Gastroesophageal sphincter (tissue), 4 donors: Measurements from ENCODE around the gene GID4. TPM values are rescaled to one million over a fixed set of nuclear protein-coding genes. Genes with fewer than 3 reads are reported as not detected.
"Not testable (repeated sequence)": the region's sequence is repeated elsewhere in the genome, so short reads cannot be mapped to it uniquely, and the experiment has no call there.

Experiments
- ATAC-seq: fragments of 150-250 bp; one replicate; pipeline ENCODE4 v1.9.1; 2016; ENCODE audit warnings: mild to moderate bottlenecking, moderate library complexity
- H3K27ac ChIP-seq, 4 donors: fragments of 200-600 bp; sonication (generic) in 3 of 4; 1 replicate in 3 of 4; 2 replicates in 1 of 4; pipeline ENCODE4 v1.5.1; 2016 to 2019
- H3K27me3 ChIP-seq: fragments of 200-600 bp; sonication (generic); one replicate; pipeline ENCODE4 v1.5.1; 2019
- H3K36me3 ChIP-seq, 2 donors: fragments of 200-600 bp; sonication (generic); one replicate each; pipeline ENCODE4 v1.5.1; 2019; ENCODE audit warnings: control low read depth in 1 of 2
- H3K4me1 ChIP-seq, 3 donors: fragments of 200-600 bp; sonication (generic); 1 replicate in 2 of 3; 2 replicates in 1 of 3; pipeline ENCODE4 v1.5.1; 2016 to 2019; ENCODE audit warnings: control low read depth in 2 of 3
- H3K4me3 ChIP-seq, 2 donors: fragments of 200-600 bp; sonication (generic); one replicate each; pipeline ENCODE4 v1.5.1; 2019; ENCODE audit warnings: mild to moderate bottlenecking in 1 of 2, moderate library complexity in 1 of 2
- H3K9me3 ChIP-seq, 3 donors: fragments of 200-600 bp; sonication (generic); one replicate each; pipeline ENCODE4 v1.5.1; 2017 to 2019; ENCODE audit warnings: control low read depth in 2 of 3
- EP300 ChIP-seq: sonication (generic); formaldehyde crosslinking; IDR thresholded peaks from one replicate; pipeline ENCODE4 v1.6.1; 2017; ENCODE audit warnings: antibody characterized with exemption, mild to moderate bottlenecking
- POLR2A ChIP-seq, 2 donors: fragments of 450-650 bp; IDR thresholded peaks; one replicate each; pipeline ENCODE4 v1.6.1; 2017; ENCODE audit warnings: antibody characterized with exemption in 2 of 2, mild to moderate bottlenecking in 2 of 2, moderate library complexity in 1 of 2
- POLR2AphosphoS5 ChIP-seq: sonication (generic); formaldehyde crosslinking; IDR thresholded peaks from one replicate; pipeline ENCODE4 v1.6.1; 2017; ENCODE audit warnings: antibody characterized with exemption
- WGBS, 2 donors: methylation state at CpG; one replicate each; pipeline ENCODE4 v1.1.5; 2018; ENCODE audit warnings: low coverage in 1 of 2; 5-methylcytosine and 5-hydroxymethylcytosine counted together
- total RNA-seq, 4 donors: library from RNA; depleted of rRNA; stranded (reverse); fragments of >200 nt; gene quantifications; one replicate each; pipeline ENCODE4 v1.1.0, GENCODE V29; 2016
- TF ChIP-seq, protein P1 (sequence below), 4 experiments: fragments of 200-600 bp in 2 of 4; fragments of 450-650 bp in 2 of 4; sonication (generic) in 1 of 4; IDR thresholded peaks; one replicate each; pipeline ENCODE4 v1.5.1; 2017 to 2019; ENCODE audit warnings: antibody characterized with exemption in 4 of 4, mild to moderate bottlenecking in 2 of 4, moderate library complexity in 2 of 4

GID4 gene
- total RNA-seq, 4 donors from 2014 or later, result 22.8 to 44.8 (median 33.9) TPM

GRCh38 chr17:17994271-17995069 is 44.7 kb upstream of the GID4 start:
- H3K4me1 ChIP-seq, result no peaks in the 10 kb centered on the region
- H3K36me3 ChIP-seq, result peaks cover 0 to under 1% of the 10 kb centered on the region in 2 donors
- ATAC-seq, result no peak
- no peaks in the 10 kb centered on the region for H3K27me3 ChIP-seq
- TF ChIP-seq POLR2A (IDR thresholded peaks at IDR 0.05) (no peak), EP300 (no peak), POLR2AphosphoS5 (no peak)
- TF ChIP-seq, protein P1, sequence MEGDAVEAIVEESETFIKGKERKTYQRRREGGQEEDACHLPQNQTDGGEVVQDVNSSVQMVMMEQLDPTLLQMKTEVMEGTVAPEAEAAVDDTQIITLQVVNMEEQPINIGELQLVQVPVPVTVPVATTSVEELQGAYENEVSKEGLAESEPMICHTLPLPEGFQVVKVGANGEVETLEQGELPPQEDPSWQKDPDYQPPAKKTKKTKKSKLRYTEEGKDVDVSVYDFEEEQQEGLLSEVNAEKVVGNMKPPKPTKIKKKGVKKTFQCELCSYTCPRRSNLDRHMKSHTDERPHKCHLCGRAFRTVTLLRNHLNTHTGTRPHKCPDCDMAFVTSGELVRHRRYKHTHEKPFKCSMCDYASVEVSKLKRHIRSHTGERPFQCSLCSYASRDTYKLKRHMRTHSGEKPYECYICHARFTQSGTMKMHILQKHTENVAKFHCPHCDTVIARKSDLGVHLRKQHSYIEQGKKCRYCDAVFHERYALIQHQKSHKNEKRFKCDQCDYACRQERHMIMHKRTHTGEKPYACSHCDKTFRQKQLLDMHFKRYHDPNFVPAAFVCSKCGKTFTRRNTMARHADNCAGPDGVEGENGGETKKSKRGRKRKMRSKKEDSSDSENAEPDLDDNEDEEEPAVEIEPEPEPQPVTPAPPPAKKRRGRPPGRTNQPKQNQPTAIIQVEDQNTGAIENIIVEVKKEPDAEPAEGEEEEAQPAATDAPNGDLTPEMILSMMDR (IDR thresholded peaks at IDR 0.05), result no peak
- H3K9me3 ChIP-seq, result no peaks in the 10 kb centered on the region
- H3K4me3 ChIP-seq, result no peak overlapping the region
- 70 to 80% methylated on average over 1 to 5 of the region's 18 CpGs for WGBS, 2 donors
- H3K27ac ChIP-seq, result no peak overlapping the region

DNA sequence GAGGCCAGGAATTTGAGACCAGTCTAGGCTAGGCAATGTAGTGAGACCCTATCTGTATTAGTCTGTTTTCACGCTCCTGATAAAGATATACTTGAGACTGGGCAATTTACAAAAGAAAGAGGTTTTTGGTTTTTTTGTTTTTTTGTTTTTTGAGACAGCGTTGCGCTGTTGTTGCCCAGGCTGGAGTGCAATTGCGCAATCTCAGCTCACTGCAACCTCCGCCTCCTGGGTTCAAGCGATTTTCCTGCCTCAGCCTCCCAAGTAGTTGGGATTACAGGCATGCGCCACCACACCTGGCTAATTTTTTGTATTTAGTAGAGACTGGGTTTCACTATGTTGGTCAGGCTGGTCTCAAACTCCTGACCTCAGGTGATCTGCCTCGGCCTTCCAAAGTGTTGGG is 43.3 kb upstream of the GID4 start:
- not testable (repeated sequence) for H3K4me3 ChIP-seq, H3K27ac ChIP-seq, H3K9me3 ChIP-seq, H3K36me3 ChIP-seq, ATAC-seq, H3K4me1 ChIP-seq, H3K27me3 ChIP-seq
- WGBS, 2 donors, result 94 to 100% methylated on average over 6 to 7 of the region's 8 CpGs

- no peak overlapping the region for H3K27ac ChIP-seq
- 100% methylated on average over 1 of the region's 8 CpGs for WGBS, 2 donors
- no peak overlapping the region for H3K4me3 ChIP-seq
- H3K36me3 ChIP-seq, result no peaks in the 10 kb centered on the region
- no peaks in the 10 kb centered on the region for H3K9me3 ChIP-seq
- TF ChIP-seq POLR2AphosphoS5 (no peak), POLR2A (IDR thresholded peaks at IDR 0.05) (no peak), EP300 (no peak)
- TF ChIP-seq, protein P1 (IDR thresholded peaks at IDR 0.05), result no peak
- H3K27me3 ChIP-seq, result no peaks in the 10 kb centered on the region
- no peaks in the 10 kb centered on the region for H3K4me1 ChIP-seq
- no peak for ATAC-seq
Observed at GRCh38 chr17:17998934-17999333, 40.3 kb upstream of the GID4 start.

DNA sequence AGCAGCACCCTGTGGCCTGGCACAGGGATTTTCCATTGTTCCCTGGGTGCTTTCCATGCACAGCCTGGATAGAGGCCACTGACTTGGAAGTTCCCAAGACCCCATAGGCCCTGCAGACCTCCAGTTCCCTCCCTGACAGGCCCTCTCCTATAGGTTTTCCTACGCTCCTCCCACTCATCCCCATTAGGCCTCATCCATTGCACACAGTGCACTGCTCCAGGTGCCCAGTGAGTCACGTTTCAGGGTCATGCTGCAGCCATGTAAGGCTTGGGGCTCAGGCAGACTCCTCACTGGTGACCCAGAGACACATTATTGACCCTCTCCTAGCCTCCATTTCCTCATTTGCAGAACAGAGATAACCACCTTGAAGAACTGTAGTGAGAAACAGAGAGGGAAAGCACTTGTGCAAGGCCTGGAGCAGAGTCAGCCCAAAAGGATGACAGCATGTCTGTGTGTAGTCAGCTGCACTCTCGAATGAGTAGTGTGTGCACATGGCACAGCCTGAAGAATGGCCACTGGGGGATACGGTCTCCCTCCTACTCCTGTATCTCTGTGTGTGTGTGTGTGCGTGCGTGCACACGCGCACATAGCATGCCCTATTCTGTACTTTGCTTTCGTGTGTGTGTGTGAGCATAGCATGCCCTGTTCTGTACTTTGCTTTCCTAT is 39.7 kb upstream of the GID4 start:
- no peak for ATAC-seq
- Histone ChIP-seq H3K36me3 (no peaks in the 10 kb centered on the region), H3K4me1 (no peaks in the 10 kb centered on the region), H3K27me3 (no peaks in the 10 kb centered on the region), H3K9me3 (no peaks in the 10 kb centered on the region), H3K4me3 (no peak overlapping the region), H3K27ac (no peak overlapping the region)
- 80 to 92% methylated on average over 7 of the region's 9 CpGs for WGBS, 2 donors
- no peak for TF ChIP-seq EP300
- TF ChIP-seq, protein P1 (IDR thresholded peaks at IDR 0.05), result no peak
- TF ChIP-seq POLR2AphosphoS5, result no peak
- TF ChIP-seq POLR2A (IDR thresholded peaks at IDR 0.05), result no peak

DNA sequence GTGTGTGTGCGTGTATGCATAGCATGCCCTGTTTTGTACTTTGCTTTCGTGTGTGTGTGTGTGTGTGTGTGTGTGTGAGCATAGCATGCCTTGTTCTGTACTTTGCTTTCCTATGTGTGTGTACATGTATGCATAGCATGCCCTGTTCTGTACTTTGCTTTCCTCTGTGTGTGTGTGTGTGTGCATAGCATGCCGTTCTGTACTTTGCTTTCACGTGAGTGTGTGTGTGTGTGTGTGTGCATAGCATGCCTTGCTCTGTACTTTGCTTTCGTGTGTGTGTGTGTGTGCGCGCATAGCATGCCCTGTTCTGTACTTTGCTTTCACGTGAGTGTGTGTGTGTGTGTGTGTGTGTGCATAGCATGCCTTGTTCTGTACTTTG is 39.2 kb upstream of the GID4 start:
- Histone ChIP-seq H3K4me3 (no peak overlapping the region), H3K27me3 (no peaks in the 10 kb centered on the region), H3K27ac (no peak overlapping the region), H3K36me3 (no peaks in the 10 kb centered on the region), H3K9me3 (no peaks in the 10 kb centered on the region), H3K4me1 (no peaks in the 10 kb centered on the region)
- no peak for TF ChIP-seq POLR2AphosphoS5
- TF ChIP-seq, protein P1 (IDR thresholded peaks at IDR 0.05), result no peak
- no peak for TF ChIP-seq POLR2A (IDR thresholded peaks at IDR 0.05)
- TF ChIP-seq EP300, result no peak
- no peak for ATAC-seq
- WGBS, 2 donors, result 76 to 83% methylated on average over 6 to 8 of the region's 8 CpGs
